GM12864 (cell line): Measurements from ENCODE around the gene ITIH6.
"Not testable (repeated sequence)": the region's sequence is repeated elsewhere in the genome, so short reads cannot be mapped to it uniquely, and the experiment has no call there.

Experiments
- DNase-seq: peaks from one replicate; pipeline ENCODE4 v3.0.0-alpha.2; 2011; ENCODE audit warnings: low read depth
- H3K4me3 ChIP-seq: 2 replicates; pipeline ENCODE4 v1.5.1; 2011; ENCODE audit warnings: mild to moderate bottlenecking, low read depth, low read length, control low read depth
- TF ChIP-seq, protein P1 (sequence below): IDR thresholded peaks from 2 replicates; pipeline ENCODE4 v1.5.1; 2011; ENCODE audit warnings: low read depth, mild to moderate bottlenecking, moderate library complexity, low read length, control low read depth, inconsistent platforms; ENCODE audit errors: missing control alignments

ITIH6 gene

DNA sequence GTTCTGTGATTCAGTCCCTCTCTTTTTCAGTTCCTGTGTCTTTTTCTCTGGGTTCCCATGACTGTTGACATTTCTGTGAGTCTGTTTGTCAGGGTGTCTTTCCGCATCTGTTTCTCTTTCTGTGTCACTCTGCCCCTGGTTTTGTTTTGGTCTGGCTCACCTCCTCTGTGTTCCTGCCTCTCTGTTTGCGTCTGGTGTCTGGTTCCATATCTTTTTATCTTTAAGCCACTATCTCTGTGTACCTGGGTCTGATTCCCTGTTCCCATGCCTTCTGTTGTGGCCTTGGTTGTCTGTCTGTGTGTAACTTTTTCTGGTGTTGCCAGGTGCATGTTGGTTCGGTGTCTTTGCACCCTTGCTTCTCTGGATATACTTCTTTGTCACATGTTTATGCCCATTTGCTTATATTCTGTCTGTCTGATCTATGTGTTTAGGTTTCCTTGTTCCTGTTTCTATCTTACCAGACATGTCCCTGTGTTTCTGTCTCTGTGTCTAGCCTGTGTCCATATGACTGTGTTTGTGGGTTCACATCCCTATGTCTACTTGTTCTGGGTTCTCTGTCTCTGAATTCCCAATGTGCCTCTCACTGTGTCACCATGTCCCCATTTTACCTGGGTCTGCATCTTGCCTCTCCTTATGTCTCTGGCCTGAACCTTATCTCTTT lies 50.2 kb downstream of the ITIH6 start:
- no peak for DNase-seq
- TF ChIP-seq, protein P1, sequence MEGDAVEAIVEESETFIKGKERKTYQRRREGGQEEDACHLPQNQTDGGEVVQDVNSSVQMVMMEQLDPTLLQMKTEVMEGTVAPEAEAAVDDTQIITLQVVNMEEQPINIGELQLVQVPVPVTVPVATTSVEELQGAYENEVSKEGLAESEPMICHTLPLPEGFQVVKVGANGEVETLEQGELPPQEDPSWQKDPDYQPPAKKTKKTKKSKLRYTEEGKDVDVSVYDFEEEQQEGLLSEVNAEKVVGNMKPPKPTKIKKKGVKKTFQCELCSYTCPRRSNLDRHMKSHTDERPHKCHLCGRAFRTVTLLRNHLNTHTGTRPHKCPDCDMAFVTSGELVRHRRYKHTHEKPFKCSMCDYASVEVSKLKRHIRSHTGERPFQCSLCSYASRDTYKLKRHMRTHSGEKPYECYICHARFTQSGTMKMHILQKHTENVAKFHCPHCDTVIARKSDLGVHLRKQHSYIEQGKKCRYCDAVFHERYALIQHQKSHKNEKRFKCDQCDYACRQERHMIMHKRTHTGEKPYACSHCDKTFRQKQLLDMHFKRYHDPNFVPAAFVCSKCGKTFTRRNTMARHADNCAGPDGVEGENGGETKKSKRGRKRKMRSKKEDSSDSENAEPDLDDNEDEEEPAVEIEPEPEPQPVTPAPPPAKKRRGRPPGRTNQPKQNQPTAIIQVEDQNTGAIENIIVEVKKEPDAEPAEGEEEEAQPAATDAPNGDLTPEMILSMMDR: no peak
- H3K4me3 ChIP-seq: no peak overlapping the region

DNA sequence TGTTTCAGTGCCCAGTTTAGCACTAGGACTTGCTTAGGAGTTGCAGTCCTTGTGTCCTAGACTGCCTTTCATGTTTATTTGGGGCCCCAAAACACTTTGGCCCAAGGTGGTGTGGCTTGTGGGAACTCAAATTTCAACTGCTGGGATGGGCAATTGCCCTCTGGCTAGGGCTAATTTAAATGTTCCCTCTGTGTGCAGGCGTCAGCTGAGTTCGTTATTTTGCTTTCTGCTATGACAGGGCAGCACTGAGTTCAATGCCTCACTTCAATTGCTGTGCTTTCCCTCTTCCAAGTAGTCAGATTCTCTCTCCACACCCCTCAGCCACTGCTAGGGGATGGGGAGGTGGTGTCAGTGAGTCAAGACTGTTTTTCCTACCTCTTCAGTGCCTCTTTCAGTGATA lies 51.1 kb downstream of the ITIH6 start:
- DNase-seq: no peak
- TF ChIP-seq, protein P1: no peak
- H3K4me3 ChIP-seq: no peak overlapping the region

DNA sequence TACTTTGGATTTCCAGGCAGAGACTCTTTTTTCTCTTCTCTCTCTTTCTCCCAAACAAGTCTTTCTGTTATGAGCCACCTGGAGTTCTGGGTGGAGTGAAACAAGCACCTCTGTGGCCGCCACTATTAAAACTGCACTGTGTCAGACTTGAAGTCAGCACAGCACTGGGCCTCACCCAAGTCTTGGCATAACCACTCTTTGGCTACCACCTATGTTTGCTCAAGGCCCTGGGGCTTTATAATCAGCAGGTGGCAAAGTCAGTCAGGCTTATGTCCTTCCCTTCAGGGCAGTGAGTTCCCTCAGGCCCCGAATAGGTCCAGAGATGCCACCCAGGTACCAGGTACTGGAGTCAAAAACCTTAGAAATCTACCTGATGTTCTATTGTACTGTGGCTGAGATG lies 52.4 kb downstream of the ITIH6 start:
- TF ChIP-seq, protein P1: no peak

DNA sequence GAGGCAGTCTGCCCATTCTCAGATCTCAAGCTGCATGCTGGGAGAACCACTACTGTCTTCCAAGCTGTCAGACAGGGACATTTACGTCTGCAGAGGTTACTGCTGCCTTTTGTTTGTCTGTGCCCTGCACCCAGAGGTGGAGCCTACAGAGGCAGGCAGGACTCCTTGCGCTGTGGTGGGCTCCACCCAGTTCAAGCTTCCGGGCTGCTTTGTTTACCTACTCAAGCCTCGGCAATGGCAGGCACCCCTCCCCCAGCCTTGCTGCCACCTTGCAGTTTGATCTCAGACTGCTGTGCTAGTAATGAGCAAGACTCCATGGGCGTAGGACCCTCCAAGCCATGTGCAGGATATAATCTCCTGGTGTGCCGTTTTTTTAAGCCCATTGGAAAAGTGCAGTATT lies 59.5 kb downstream of the ITIH6 start:
- DNase-seq: not testable (repeated sequence)

More for the DNA sequence above, 52.4 kb downstream of the ITIH6 start:
- no peak for DNase-seq
- no peak overlapping the region for H3K4me3 ChIP-seq

DNA sequence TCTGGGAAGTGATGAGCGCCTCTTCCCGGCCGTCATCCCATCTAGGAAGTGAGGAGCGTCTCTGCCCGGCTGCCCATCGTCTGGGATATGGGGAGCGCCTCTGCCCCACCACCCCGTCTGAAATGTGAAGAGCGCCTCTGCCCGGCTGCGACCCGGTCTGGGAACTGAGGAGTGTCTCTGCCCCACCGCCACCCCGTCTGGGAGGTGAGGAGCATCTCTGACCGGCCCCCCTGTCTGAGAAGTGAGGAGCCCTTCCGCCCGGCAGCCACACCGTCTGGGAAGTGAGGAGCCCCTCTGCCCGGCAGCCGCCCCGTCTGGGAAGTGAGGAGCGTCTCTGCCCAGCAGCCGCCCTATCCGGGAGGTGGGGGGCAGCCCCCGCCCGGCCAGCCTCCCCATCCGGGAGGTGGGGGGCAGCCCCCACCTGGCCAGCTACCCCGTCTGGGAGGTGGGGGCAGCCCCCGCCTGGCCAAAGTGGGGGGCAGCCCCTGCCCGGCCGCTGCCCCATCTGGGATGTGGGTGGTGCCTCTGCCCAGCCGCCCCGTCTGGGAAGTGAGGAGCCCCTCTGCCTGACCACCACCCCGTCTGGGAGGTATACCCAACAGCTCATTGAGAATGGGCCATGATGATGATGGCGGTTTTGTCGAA lies 61.6 kb downstream of the ITIH6 start:
- not testable (repeated sequence) for H3K4me3 ChIP-seq, DNase-seq

More for the DNA sequence above, 59.5 kb downstream of the ITIH6 start:
- not testable (repeated sequence) for H3K4me3 ChIP-seq

DNA sequence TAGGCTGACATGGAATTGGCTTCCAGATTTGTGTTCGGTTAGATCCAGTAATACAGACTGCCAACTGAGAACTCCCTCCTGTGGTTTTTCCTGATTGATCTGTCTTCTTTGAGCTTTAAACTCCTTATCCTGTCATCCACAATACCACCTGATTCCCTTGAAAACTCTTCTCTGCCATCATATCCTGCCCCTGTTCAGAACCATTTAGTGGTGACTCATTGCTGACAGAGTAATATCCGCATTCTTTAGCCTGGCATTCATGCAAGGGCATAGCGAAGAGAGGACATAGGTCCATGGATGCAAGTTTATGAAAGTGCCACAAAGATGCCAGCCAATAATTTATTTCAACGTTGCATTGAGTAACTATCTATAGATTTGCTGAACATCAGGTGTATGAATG lies 76.6 kb downstream of the ITIH6 start:
- TF ChIP-seq, protein P1: no peak
- DNase-seq: no peak
- H3K4me3 ChIP-seq: no peak overlapping the region

DNA sequence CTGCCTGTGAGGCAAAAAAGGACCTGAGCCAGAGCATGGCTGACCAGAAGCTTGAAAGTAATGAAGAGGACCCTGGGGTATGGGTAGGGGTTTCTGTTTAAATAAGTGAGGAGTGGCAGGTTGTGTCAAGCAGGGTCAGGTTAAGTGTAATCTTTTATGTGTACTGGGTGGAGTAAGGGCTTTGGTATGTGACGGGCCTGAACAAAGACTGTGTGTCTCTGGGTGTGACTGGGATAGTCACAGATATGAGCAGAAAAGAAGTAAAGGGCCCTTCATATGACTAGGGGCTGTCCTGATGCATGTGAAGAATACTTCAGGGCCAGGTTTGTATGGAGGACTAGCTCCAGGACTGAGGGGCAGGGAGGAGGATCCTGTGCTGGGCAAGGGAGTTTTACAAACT lies 82.4 kb downstream of the ITIH6 start:
- TF ChIP-seq, protein P1: no peak
- DNase-seq: no peak
- no peak overlapping the region for H3K4me3 ChIP-seq

DNA sequence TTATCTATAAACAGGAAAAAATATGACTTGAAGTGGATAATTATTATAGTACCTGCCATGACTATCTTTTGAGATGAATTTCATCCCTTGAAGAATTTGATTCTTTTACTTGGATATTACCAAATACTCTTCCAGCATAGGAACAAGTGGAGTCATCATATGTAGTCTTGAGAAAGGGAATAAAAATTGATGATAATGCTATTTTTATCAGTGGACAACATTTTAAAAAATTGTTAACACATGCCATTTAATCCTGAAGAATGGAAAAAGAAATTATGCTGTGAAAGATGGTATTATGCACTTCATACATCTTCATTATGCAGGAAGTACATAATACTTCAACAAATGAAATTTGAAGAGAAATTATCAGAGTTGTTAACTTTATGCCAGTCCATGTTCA lies 83.6 kb downstream of the ITIH6 start:
- no peak overlapping the region for H3K4me3 ChIP-seq
- TF ChIP-seq, protein P1: no peak
- DNase-seq: no peak
